CD4-positive, alpha-beta T cell (primary cell): ENCODE results near the gene ZNF710. TPM values are rescaled to one million over a fixed set of nuclear protein-coding genes. Genes with fewer than 3 reads are reported as not detected.

ENCODE experiments used
- ATAC-seq: fragments of 200-7000 bp; cut with Tn5 transposase; one replicate; pipeline ENCODE4 v1.10.0; 2022; ENCODE audit warnings: mild to moderate bottlenecking; ENCODE audit not compliant: poor library complexity
- CTCF ChIA-PET: fragments of 350-600 bp; sonication (Branson Sonifier 250); formaldehyde crosslinking; loops from one replicate; lab custom pipeline; 2021; ENCODE audit warnings: antibody characterized with exemption, inconsistent platforms; lab: Charles Lee
- POLR2A ChIA-PET: fragments of 350-600 bp; sonication (Branson Sonifier 250); formaldehyde crosslinking; loops from one replicate; lab custom pipeline; 2021; ENCODE audit warnings: antibody characterized with exemption, inconsistent platforms; lab: Charles Lee
- DNase-seq, 14 experiments: peaks; one replicate each; pipeline ENCODE4 v3.0.0-alpha.2; 2013 to 2020; ENCODE audit warnings: mixed read lengths in 2 of 14
- H3K27ac ChIP-seq, 2 donors: one replicate each; pipeline versions ENCODE4 v1.5.1 to v1.7.0; 2013; ENCODE audit warnings: low read length in 2 of 2, low read depth in 1 of 2, mild to moderate bottlenecking in 1 of 2
- H3K27me3 ChIP-seq, 2 experiments: 1 replicate in 1 of 2; 2 replicates in 1 of 2; pipeline versions ENCODE4 v1.6.1 to v1.7.0; 2013; ENCODE audit warnings: low read length in 2 of 2, control low read depth in 1 of 2, mild to moderate bottlenecking in 1 of 2, moderate library complexity in 1 of 2; ENCODE audit not compliant: insufficient read depth in 2 of 2, control insufficient read depth in 1 of 2
- H3K36me3 ChIP-seq: one replicate; pipeline ENCODE4 v1.6.1; 2013; ENCODE audit warnings: low read length, control low read depth; ENCODE audit not compliant: insufficient read depth
- H3K4me1 ChIP-seq: one replicate; pipeline ENCODE4 v1.6.1; 2013; ENCODE audit warnings: low read length, control low read depth; ENCODE audit not compliant: insufficient read depth
- H3K4me3 ChIP-seq: one replicate; pipeline ENCODE4 v1.5.1; 2013; ENCODE audit warnings: mild to moderate bottlenecking, low read length, moderate library complexity
- H3K9me3 ChIP-seq, 2 experiments: 1 replicate in 1 of 2; 2 replicates in 1 of 2; pipeline versions ENCODE4 v1.6.1 to v1.7.0; 2013; ENCODE audit warnings: low read length in 2 of 2, mild to moderate bottlenecking in 2 of 2, control low read depth in 1 of 2, moderate library complexity in 1 of 2; ENCODE audit not compliant: control insufficient read depth in 1 of 2, insufficient read depth in 1 of 2
- H3K27ac Mint-ChIP-seq: one replicate; pipeline ENCODE4 v1.8.0; 2020; ENCODE audit warnings: mixed read lengths
- H3K27me3 Mint-ChIP-seq: one replicate; pipeline ENCODE4 v1.8.0; 2021; ENCODE audit warnings: mixed read lengths
- H3K36me3 Mint-ChIP-seq: one replicate; pipeline ENCODE4 v1.8.0; 2021; ENCODE audit warnings: low read depth, mixed read lengths
- H3K4me1 Mint-ChIP-seq: one replicate; pipeline ENCODE4 v1.8.0; 2021; ENCODE audit warnings: low read depth, mixed read lengths
- H3K4me3 Mint-ChIP-seq: one replicate; pipeline ENCODE4 v1.8.0; 2020; ENCODE audit warnings: mild to moderate bottlenecking, mixed read lengths
- H3K9me3 Mint-ChIP-seq: one replicate; pipeline ENCODE4 v1.8.0; 2020; ENCODE audit warnings: mixed read lengths
- intact Hi-C, 2 experiments: fragments of 100-400 bp; cut with DNase I in 1 of 2; cut with micrococcal nuclease in 1 of 2; formaldehyde crosslinking; loops; one replicate each; pipeline versions ENCODE4 v1.15.1 to v1.9.0; 2023 to 2025; cut with DNase I, micrococcal nuclease
- total RNA-seq, 174 experiments: library from RNA in 2 of 174; stranded (reverse) in 2 of 174; gene quantifications; one replicate each; pipeline ENCODE4 v1.2.3 and lab custom pipeline; 2021 to 2026
- TF ChIP-seq, protein P1 (sequence below): fragments of 200-600 bp; IDR thresholded peaks from one replicate; pipeline ENCODE4 v1.8.0; 2022; ENCODE audit warnings: antibody characterized with exemption, mild to moderate bottlenecking

The ZNF710 gene
- total RNA-seq, 2 experiments from 2014 or later = 6.5 to 7.7 TPM

DNA sequence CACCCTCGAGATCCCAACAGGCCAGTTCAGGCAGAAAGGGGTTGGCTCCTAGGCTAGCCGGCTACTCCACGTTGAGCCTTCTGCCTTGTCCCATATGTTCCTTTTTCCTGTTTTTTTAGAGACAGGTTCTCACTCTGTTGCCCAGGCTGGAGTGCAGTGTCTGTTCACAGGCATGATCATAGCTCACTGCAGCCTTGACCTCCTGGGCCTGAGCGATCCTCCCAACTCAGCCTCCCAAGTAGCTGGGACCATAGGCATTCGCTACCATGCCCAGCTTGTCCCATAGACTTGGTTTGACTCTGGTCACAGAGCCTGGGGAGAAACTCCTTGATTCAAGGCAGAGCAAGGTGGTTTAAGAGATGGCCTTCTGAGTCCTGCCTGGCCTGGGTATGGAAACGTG, 32.3 kb downstream of the ZNF710 start:
- Histone ChIP-seq H3K9me3 (no peaks in the 10 kb centered on the region), H3K4me1 (peaks cover 74% of the 10 kb centered on the region), H3K36me3 (no peaks in the 10 kb centered on the region), H3K27ac (no peak overlapping the region), H3K27me3 (no peaks in the 10 kb centered on the region), H3K4me3 (no peak overlapping the region)
- ATAC-seq = no peak
- DNase-seq = no peak
- Mint-ChIP-seq H3K36me3 (peaks cover 3% of the 10 kb centered on the region), H3K9me3 (no peaks in the 10 kb centered on the region), H3K27me3 (no peaks in the 10 kb centered on the region), H3K27ac (peak overlapping the region; percentile 76), H3K4me1 (peaks cover 69% of the 10 kb centered on the region), H3K4me3 (no peak overlapping the region)
- TF ChIP-seq, protein P1, sequence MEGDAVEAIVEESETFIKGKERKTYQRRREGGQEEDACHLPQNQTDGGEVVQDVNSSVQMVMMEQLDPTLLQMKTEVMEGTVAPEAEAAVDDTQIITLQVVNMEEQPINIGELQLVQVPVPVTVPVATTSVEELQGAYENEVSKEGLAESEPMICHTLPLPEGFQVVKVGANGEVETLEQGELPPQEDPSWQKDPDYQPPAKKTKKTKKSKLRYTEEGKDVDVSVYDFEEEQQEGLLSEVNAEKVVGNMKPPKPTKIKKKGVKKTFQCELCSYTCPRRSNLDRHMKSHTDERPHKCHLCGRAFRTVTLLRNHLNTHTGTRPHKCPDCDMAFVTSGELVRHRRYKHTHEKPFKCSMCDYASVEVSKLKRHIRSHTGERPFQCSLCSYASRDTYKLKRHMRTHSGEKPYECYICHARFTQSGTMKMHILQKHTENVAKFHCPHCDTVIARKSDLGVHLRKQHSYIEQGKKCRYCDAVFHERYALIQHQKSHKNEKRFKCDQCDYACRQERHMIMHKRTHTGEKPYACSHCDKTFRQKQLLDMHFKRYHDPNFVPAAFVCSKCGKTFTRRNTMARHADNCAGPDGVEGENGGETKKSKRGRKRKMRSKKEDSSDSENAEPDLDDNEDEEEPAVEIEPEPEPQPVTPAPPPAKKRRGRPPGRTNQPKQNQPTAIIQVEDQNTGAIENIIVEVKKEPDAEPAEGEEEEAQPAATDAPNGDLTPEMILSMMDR = no peak
- POLR2A ChIA-PET = interaction anchor here (0.8 to 1.7 kb wide), 2 partner anchors 15 to 26 kb away, joined by 3 to 4 read pairs; no protein-coding TSS in a partner anchor
- CTCF ChIA-PET = no interaction called here
- intact Hi-C loops = no loop called here

DNA sequence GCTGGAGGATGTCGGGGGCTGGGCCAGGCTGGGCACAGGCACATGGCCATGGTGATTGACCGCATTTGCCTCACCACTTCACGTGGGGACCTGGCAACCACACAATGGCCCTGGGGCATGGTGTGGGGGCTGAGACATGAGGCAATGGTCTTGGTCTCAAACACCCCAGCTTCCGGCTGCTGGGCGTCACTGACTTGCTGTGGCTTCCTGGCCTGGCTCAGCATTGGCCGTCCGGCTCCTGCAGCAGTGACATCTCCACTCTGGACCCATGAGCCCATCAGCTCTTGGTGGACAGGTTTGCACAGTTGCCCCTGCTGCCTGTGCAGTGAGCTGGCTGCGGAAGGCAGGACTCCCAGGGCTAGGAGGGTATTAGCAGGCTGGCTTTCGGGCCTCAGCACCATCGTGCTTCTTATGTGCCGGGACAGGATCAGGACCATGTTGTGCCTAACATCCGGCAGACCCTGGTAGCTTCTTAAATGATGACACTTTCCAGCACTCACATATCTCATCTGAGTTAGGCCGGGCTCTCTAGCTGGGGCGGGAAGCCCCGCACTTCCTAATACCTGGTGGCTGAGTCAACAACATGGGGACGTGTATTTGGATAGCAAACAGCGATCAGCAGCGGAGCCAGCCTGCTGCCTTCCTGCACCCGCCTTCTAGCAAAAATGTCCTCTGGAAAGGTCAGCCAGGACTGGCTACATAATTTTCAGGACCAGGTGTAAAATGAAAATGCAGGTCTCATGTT, 34.1 kb downstream of the ZNF710 start:
- Histone ChIP-seq H3K4me3 (peak overlapping the region; percentile 25), H3K36me3 (no peaks in the 10 kb centered on the region), H3K9me3 (no peaks in the 10 kb centered on the region), H3K27me3 (no peaks in the 10 kb centered on the region), H3K27ac (peak overlapping the region; percentile 37 to 59), H3K4me1 (peaks cover 78% of the 10 kb centered on the region)
- TF ChIP-seq, protein P1 = no peak
- intact Hi-C loops = loop anchor here in 1 of 2 experiments (2.0 kb wide), 1 partner anchor 22 kb away; no protein-coding TSS in a partner anchor
- Mint-ChIP-seq H3K4me3 (peak overlapping the region; percentile 20), H3K4me1 (peaks cover 76% of the 10 kb centered on the region), H3K27me3 (no peaks in the 10 kb centered on the region), H3K36me3 (no peaks in the 10 kb centered on the region), H3K27ac (peak overlapping the region; percentile 82), H3K9me3 (no peaks in the 10 kb centered on the region)
- DNase-seq = peak in 3 of 14 experiments; percentile 31 to 55 (median 37)
- CTCF ChIA-PET = no interaction called here
- POLR2A ChIA-PET = interaction anchor here (0.7 to 2.2 kb wide), 7 partner anchors 21 to 118 kb away, joined by 3 to 12 read pairs (median 5); partner anchors contain the start of gene ZNF710
- ATAC-seq = no peak

DNA sequence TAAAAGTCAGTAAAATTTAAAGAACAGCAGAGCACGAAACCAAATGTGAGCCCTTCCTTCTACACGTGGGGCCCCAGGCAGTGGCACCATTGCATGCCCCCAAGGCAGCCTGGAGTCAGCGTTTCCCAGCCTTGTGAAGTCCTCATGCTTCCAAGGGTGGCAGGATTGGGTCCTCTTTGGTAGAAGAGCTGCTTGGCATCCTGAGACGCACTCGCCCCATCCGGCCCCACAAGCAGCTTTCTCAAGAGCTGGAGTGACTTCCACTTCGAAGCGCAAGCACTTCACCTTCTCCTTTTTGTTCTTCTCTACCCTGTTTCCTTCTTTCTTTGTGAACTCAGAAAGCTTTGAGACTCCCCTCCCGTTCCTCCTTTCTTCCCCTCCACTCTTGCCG, 34.7 kb downstream of the ZNF710 start:
- ChIA-PET POLR2A (interaction anchor here (0.8 to 2.2 kb wide), 2 partner anchors 21 to 22 kb away, joined by 3 to 6 read pairs; no protein-coding TSS in a partner anchor), CTCF (no interaction called here)
- ATAC-seq (no peak), DNase-seq (peak in 1 of 14 experiments; percentile 35)
- Mint-ChIP-seq H3K4me3 (peak overlapping the region; percentile 20), H3K27ac (peak overlapping the region; percentile 67), H3K36me3 (no peaks in the 10 kb centered on the region), H3K27me3 (no peaks in the 10 kb centered on the region), H3K9me3 (no peaks in the 10 kb centered on the region), H3K4me1 (peaks cover 81% of the 10 kb centered on the region)
- H3K27ac ChIP-seq = no peak overlapping the region
- H3K4me3 ChIP-seq = no peak overlapping the region
- TF ChIP-seq, protein P1 = no peak
- H3K9me3 ChIP-seq = no peaks in the 10 kb centered on the region
- intact Hi-C loops = loop anchor here in 1 of 2 experiments (2.0 kb wide), 1 partner anchor 23 kb away; no protein-coding TSS in a partner anchor
- peaks cover 76% of the 10 kb centered on the region for H3K4me1 ChIP-seq
- no peaks in the 10 kb centered on the region for H3K27me3 ChIP-seq
- no peaks in the 10 kb centered on the region for H3K36me3 ChIP-seq
